Measurements from ENCODE around the gene SOX13. TPM values are rescaled to one million over a fixed set of nuclear protein-coding genes. Genes with fewer than 3 reads are reported as not detected.

Gene SOX13
- total RNA-seq, 1 experiment from 2014 or later = not detected

DNA sequence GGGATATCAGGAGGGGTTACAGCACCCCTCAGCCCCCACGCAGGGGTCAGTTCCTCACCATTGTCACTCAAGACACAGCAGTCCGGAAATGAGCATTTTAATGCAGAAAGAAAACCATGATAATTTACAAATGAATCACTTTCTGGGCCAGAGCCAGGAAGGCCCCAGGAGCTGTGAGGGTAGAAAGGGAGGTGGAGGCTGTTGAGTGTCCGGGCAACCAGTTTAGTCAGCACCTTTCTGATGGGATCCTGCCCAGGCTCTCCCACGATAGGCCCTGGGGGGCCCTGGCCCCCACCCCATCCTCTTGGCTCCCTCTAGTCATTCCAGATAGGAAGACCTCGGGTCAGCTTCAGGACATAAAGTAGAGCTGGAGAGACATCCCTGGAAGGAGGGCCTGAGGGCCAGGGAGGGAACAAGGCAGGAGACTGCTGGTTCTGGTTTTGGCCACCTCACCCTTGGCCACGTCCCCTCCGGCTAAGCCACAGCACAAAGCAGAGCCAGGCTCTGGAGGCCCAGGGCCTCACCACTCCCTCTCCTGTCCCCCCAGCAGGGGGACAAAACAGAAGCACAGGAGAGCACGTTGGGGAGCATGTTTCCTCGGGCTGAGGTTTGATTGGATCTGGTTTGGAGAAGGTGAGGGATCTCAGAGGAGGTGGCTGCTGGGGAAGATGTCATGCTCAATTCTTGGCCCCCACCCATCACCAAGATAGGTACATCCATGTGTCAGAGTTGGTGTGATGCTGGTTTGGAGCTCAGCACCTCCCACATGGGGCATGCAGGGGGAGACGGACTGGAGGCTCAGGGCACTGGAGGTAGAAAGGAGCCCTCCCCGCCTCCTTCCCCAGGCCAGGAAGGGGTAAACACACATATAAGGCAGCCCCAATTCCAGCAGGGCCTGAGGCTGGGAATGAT lies 58.3 kb downstream of the SOX13 start:
- Histone ChIP-seq H3K9me3 (ENCODE audit: low read length) (no peaks in the 10 kb centered on the region), H3K79me2 (ENCODE audit: low read length) (no peaks in the 10 kb centered on the region), H3K4me1 (ENCODE audit: low read length) (no peaks in the 10 kb centered on the region), H3K9me2 (replicated peaks; ENCODE audit: insufficient read depth, low read length) (no peaks in the 10 kb centered on the region), H3K36me3 (ENCODE audit: insufficient read depth, low read length) (no peaks in the 10 kb centered on the region), H3K27me3 (ENCODE audit: low read length) (no peaks in the 10 kb centered on the region), H4K20me1 (ENCODE audit: insufficient read depth, low read depth, low read length) (no peaks in the 10 kb centered on the region), H3K27ac (ENCODE audit: low read length) (no peak overlapping the region), H3K4me3 (ENCODE audit: low read length) (no peak overlapping the region), H2AFZ (ENCODE audit: low read length) (no peak overlapping the region), H3K9ac (ENCODE audit: low read length) (no peak overlapping the region), H3K4me2 (ENCODE audit: low read depth, low read length, poor library complexity, severe bottlenecking) (no peak overlapping the region)
- DNase-seq = no peak

GRCh38 chr1:204131978-204132377 lies 59.1 kb downstream of the SOX13 start:
- Histone ChIP-seq H3K9ac (ENCODE audit: low read length) (no peak overlapping the region), H3K27me3 (ENCODE audit: low read length) (no peaks in the 10 kb centered on the region), H3K9me3 (ENCODE audit: low read length) (no peaks in the 10 kb centered on the region), H3K4me3 (ENCODE audit: low read length) (no peak overlapping the region), H3K79me2 (ENCODE audit: low read length) (no peaks in the 10 kb centered on the region), H3K9me2 (replicated peaks; ENCODE audit: insufficient read depth, low read length) (no peaks in the 10 kb centered on the region), H3K4me2 (ENCODE audit: low read depth, low read length, poor library complexity, severe bottlenecking) (no peak overlapping the region), H3K36me3 (ENCODE audit: insufficient read depth, low read length) (no peaks in the 10 kb centered on the region), H2AFZ (ENCODE audit: low read length) (no peak overlapping the region), H3K27ac (ENCODE audit: low read length) (no peak overlapping the region), H3K4me1 (ENCODE audit: low read length) (no peaks in the 10 kb centered on the region), H4K20me1 (ENCODE audit: insufficient read depth, low read depth, low read length) (no peaks in the 10 kb centered on the region)
- DNase-seq = no peak

- no peaks in the 10 kb centered on the region for H3K9me2 ChIP-seq (replicated peaks; ENCODE audit: insufficient read depth, low read length)
- H3K4me1 ChIP-seq (ENCODE audit: low read length) = no peaks in the 10 kb centered on the region
- no peaks in the 10 kb centered on the region for H3K79me2 ChIP-seq (ENCODE audit: low read length)
- no peaks in the 10 kb centered on the region for H3K9me3 ChIP-seq (ENCODE audit: low read length)
- H3K9ac ChIP-seq (ENCODE audit: low read length) = no peak overlapping the region
- H2AFZ ChIP-seq (ENCODE audit: low read length) = no peak overlapping the region
- no peak overlapping the region for H3K4me2 ChIP-seq (ENCODE audit: low read depth, low read length, poor library complexity, severe bottlenecking)
- no peaks in the 10 kb centered on the region for H3K27me3 ChIP-seq (ENCODE audit: low read length)
- H3K27ac ChIP-seq (ENCODE audit: low read length) = no peak overlapping the region
- H3K4me3 ChIP-seq (ENCODE audit: low read length) = no peak overlapping the region
- H4K20me1 ChIP-seq (ENCODE audit: insufficient read depth, low read depth, low read length) = no peaks in the 10 kb centered on the region
- no peaks in the 10 kb centered on the region for H3K36me3 ChIP-seq (ENCODE audit: insufficient read depth, low read length)
- no peak for DNase-seq
Observed at GRCh38 chr1:204132718-204133117, 59.8 kb downstream of the SOX13 start.

- Histone ChIP-seq H3K9me3 (ENCODE audit: low read length) (no peaks in the 10 kb centered on the region), H3K9me2 (replicated peaks; ENCODE audit: insufficient read depth, low read length) (no peaks in the 10 kb centered on the region), H3K79me2 (ENCODE audit: low read length) (no peaks in the 10 kb centered on the region), H3K4me1 (ENCODE audit: low read length) (no peaks in the 10 kb centered on the region), H4K20me1 (ENCODE audit: insufficient read depth, low read depth, low read length) (no peaks in the 10 kb centered on the region), H3K27me3 (ENCODE audit: low read length) (no peaks in the 10 kb centered on the region), H3K36me3 (ENCODE audit: insufficient read depth, low read length) (no peaks in the 10 kb centered on the region), H3K4me3 (ENCODE audit: low read length) (no peak overlapping the region), H3K27ac (ENCODE audit: low read length) (no peak overlapping the region), H3K9ac (ENCODE audit: low read length) (no peak overlapping the region), H3K4me2 (ENCODE audit: low read depth, low read length, poor library complexity, severe bottlenecking) (no peak overlapping the region), H2AFZ (ENCODE audit: low read length) (no peak overlapping the region)
- DNase-seq = no peak
Observed at GRCh38 chr1:204134103-204134502, 61.2 kb downstream of the SOX13 start.

DNA sequence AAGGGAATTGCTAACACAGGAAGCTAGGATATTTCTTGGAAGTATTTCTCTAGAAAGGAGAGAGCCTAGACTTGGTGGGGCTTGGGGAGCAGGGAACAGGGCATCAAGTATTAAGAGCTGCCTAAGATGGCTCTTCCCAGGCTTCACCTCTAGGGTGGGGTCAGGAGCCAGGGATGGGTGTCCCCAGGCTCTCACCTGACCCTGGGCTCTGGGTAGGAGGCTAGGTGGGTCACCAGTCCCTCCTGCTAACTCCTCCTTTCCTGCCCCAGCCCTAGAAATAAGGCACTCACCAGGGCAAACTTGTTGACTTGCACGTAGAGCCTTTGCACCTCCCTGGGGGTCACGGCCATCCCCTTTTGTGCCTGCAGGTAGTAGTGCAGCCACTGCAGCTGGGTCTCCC lies 63.9 kb downstream of the SOX13 start:
- Histone ChIP-seq H3K27me3 (ENCODE audit: low read length) (no peaks in the 10 kb centered on the region), H3K9me3 (ENCODE audit: low read length) (no peaks in the 10 kb centered on the region), H3K36me3 (ENCODE audit: insufficient read depth, low read length) (no peaks in the 10 kb centered on the region), H3K9me2 (replicated peaks; ENCODE audit: insufficient read depth, low read length) (no peaks in the 10 kb centered on the region), H3K4me2 (ENCODE audit: low read depth, low read length, poor library complexity, severe bottlenecking) (no peak overlapping the region), H3K4me1 (ENCODE audit: low read length) (no peaks in the 10 kb centered on the region), H4K20me1 (ENCODE audit: insufficient read depth, low read depth, low read length) (no peaks in the 10 kb centered on the region), H3K27ac (ENCODE audit: low read length) (no peak overlapping the region), H2AFZ (ENCODE audit: low read length) (no peak overlapping the region), H3K79me2 (ENCODE audit: low read length) (no peaks in the 10 kb centered on the region), H3K9ac (ENCODE audit: low read length) (no peak overlapping the region), H3K4me3 (ENCODE audit: low read length) (no peak overlapping the region)
- DNase-seq = no peak

- Histone ChIP-seq H3K9ac (ENCODE audit: low read length) (no peak overlapping the region), H3K36me3 (ENCODE audit: insufficient read depth, low read length) (no peaks in the 10 kb centered on the region), H3K4me2 (ENCODE audit: low read depth, low read length, poor library complexity, severe bottlenecking) (no peak overlapping the region), H4K20me1 (ENCODE audit: insufficient read depth, low read depth, low read length) (no peaks in the 10 kb centered on the region), H3K79me2 (ENCODE audit: low read length) (no peaks in the 10 kb centered on the region), H3K4me3 (ENCODE audit: low read length) (no peak overlapping the region), H3K9me3 (ENCODE audit: low read length) (no peaks in the 10 kb centered on the region), H3K4me1 (ENCODE audit: low read length) (no peaks in the 10 kb centered on the region), H3K27ac (ENCODE audit: low read length) (no peak overlapping the region), H3K9me2 (replicated peaks; ENCODE audit: insufficient read depth, low read length) (no peaks in the 10 kb centered on the region), H2AFZ (ENCODE audit: low read length) (no peak overlapping the region), H3K27me3 (ENCODE audit: low read length) (no peaks in the 10 kb centered on the region)
- DNase-seq = no peak
Observed at GRCh38 chr1:204139088-204139487, 66.2 kb downstream of the SOX13 start.

DNA sequence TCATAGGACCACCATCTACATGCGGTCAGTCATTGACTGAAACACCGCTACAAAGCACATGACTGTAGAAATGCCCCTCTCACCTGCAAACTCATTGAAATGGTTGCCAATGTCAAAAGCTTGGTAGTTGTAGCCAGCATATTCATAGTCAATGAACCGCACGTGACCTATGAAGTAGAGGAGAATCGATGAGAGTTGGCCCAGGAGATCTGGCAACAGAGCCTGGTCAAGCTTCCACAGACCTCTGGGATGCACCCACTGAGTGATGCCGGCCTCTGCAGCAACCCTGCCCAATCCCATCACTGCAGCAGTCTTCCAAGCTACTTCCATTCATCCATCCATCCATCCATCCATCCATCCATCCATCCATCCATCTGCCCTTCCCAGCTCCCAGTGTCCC lies 67.0 kb downstream of the SOX13 start:
- H3K9me3 ChIP-seq (ENCODE audit: low read length) = no peaks in the 10 kb centered on the region
- H3K27me3 ChIP-seq (ENCODE audit: low read length) = no peaks in the 10 kb centered on the region
- no peak overlapping the region for H3K9ac ChIP-seq (ENCODE audit: low read length)
- H3K79me2 ChIP-seq (ENCODE audit: low read length) = no peaks in the 10 kb centered on the region
- H3K9me2 ChIP-seq (replicated peaks; ENCODE audit: insufficient read depth, low read length) = no peaks in the 10 kb centered on the region
- no peaks in the 10 kb centered on the region for H3K4me1 ChIP-seq (ENCODE audit: low read length)
- no peak overlapping the region for H3K4me2 ChIP-seq (ENCODE audit: low read depth, low read length, poor library complexity, severe bottlenecking)
- DNase-seq = no peak
- H3K36me3 ChIP-seq (ENCODE audit: insufficient read depth, low read length) = no peaks in the 10 kb centered on the region
- no peak overlapping the region for H3K27ac ChIP-seq (ENCODE audit: low read length)
- H4K20me1 ChIP-seq (ENCODE audit: insufficient read depth, low read depth, low read length) = no peaks in the 10 kb centered on the region
- no peak overlapping the region for H3K4me3 ChIP-seq (ENCODE audit: low read length)
- no peak overlapping the region for H2AFZ ChIP-seq (ENCODE audit: low read length)

DNA sequence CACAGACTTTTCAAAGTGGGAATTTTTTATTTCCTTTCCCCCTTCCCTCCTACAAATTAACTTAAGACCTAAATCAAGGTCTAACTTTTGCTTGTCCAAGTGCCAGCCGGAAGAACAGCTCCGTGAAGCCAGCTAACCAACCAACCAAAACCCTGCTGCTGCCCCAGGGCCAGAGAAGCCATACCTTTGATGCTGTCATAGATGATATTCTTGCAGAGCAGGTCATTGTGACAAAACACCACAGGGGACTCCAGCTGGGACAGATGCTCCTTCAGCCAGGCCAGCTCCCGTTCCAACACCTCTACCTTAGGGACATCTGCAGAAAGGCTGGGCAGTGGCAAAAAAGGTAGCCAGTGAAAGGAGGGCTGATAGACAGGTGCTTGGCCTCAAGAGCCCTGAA lies 68.2 kb downstream of the SOX13 start:
- no peaks in the 10 kb centered on the region for H3K79me2 ChIP-seq (ENCODE audit: low read length)

More for the DNA sequence above, 68.2 kb downstream of the SOX13 start:
- H3K9me3 ChIP-seq (ENCODE audit: low read length) = no peaks in the 10 kb centered on the region
- no peak overlapping the region for H2AFZ ChIP-seq (ENCODE audit: low read length)
- no peak overlapping the region for H3K9ac ChIP-seq (ENCODE audit: low read length)
- H4K20me1 ChIP-seq (ENCODE audit: insufficient read depth, low read depth, low read length) = no peaks in the 10 kb centered on the region
- no peaks in the 10 kb centered on the region for H3K27me3 ChIP-seq (ENCODE audit: low read length)
- no peaks in the 10 kb centered on the region for H3K4me1 ChIP-seq (ENCODE audit: low read length)
- DNase-seq = no peak
- no peak overlapping the region for H3K4me2 ChIP-seq (ENCODE audit: low read depth, low read length, poor library complexity, severe bottlenecking)
- H3K9me2 ChIP-seq (replicated peaks; ENCODE audit: insufficient read depth, low read length) = no peaks in the 10 kb centered on the region
- no peaks in the 10 kb centered on the region for H3K36me3 ChIP-seq (ENCODE audit: insufficient read depth, low read length)
- no peak overlapping the region for H3K27ac ChIP-seq (ENCODE audit: low read length)
- H3K4me3 ChIP-seq (ENCODE audit: low read length) = no peak overlapping the region

All from Karpas-422 (cell line).